Activated CD8-positive, alpha-beta memory T cell treated with anti-CD3 and anti-CD28 coated beads for 24 hours (primary cell): ENCODE results near the gene E2F8.

Experiments used
- DNase-seq: peaks from one replicate; pipeline ENCODE4 v3.0.0-alpha.2; 2020

The E2F8 gene

GRCh38 chr11:19183646-19184045 is 57.1 kb downstream of the E2F8 start:
- no peak for DNase-seq

- no peak for DNase-seq
Measured at GRCh38 chr11:19181531-19182261, 59.0 kb downstream of the E2F8 start.

GRCh38 chr11:19176629-19177186 is 64.0 kb downstream of the E2F8 start:
- DNase-seq = no peak
